ENCODE results near the gene ATP8B3. TPM values are rescaled to one million over a fixed set of nuclear protein-coding genes. Genes with fewer than 3 reads are reported as not detected.

Gene ATP8B3
- total RNA-seq, 1 donor from 2014 or later: 0.69 TPM

GRCh38 chr19:1814833-1815604 is 2.9 kb upstream of the ATP8B3 start:
- TF ChIP-seq CTCF (IDR thresholded peaks at IDR 0.05; ENCODE audit: unreplicated experiment): no peak
- DNase-seq (ENCODE audit: low spot score): no peak
- no peak overlapping the region for H3K4me3 Mint-ChIP-seq (ENCODE audit: unreplicated experiment)
- peaks cover 1% of the 10 kb centered on the region for H3K36me3 Mint-ChIP-seq (ENCODE audit: low read depth, unreplicated experiment)
- no peak overlapping the region for H3K27ac Mint-ChIP-seq (ENCODE audit: unreplicated experiment)
- peaks cover 6% of the 10 kb centered on the region for H3K4me1 Mint-ChIP-seq (ENCODE audit: unreplicated experiment)
- H3K27me3 Mint-ChIP-seq (ENCODE audit: unreplicated experiment): peaks cover 10% of the 10 kb centered on the region
- H3K9me3 Mint-ChIP-seq (ENCODE audit: unreplicated experiment): no peaks in the 10 kb centered on the region

GRCh38 chr19:1814391-1814790 is 2.3 kb upstream of the ATP8B3 start:
- Mint-ChIP-seq H3K27me3 (ENCODE audit: unreplicated experiment) (peaks cover 10% of the 10 kb centered on the region), H3K27ac (ENCODE audit: unreplicated experiment) (no peak overlapping the region), H3K4me1 (ENCODE audit: unreplicated experiment) (peaks cover 6% of the 10 kb centered on the region), H3K4me3 (ENCODE audit: unreplicated experiment) (no peak overlapping the region), H3K9me3 (ENCODE audit: unreplicated experiment) (no peaks in the 10 kb centered on the region), H3K36me3 (ENCODE audit: low read depth, unreplicated experiment) (no peaks in the 10 kb centered on the region)
- no peak for DNase-seq (ENCODE audit: low spot score)
- no peak for TF ChIP-seq CTCF (IDR thresholded peaks at IDR 0.05; ENCODE audit: unreplicated experiment)

- Mint-ChIP-seq H3K4me1 (ENCODE audit: unreplicated experiment) (peaks cover 6% of the 10 kb centered on the region), H3K27me3 (ENCODE audit: unreplicated experiment) (peaks cover 12% of the 10 kb centered on the region), H3K9me3 (ENCODE audit: unreplicated experiment) (no peaks in the 10 kb centered on the region), H3K36me3 (ENCODE audit: low read depth, unreplicated experiment) (no peaks in the 10 kb centered on the region), H3K27ac (ENCODE audit: unreplicated experiment) (peak overlapping the region; percentile 64), H3K4me3 (ENCODE audit: unreplicated experiment) (peak overlapping the region; percentile 89)
- TF ChIP-seq CTCF (IDR thresholded peaks at IDR 0.05; ENCODE audit: unreplicated experiment): no peak
- DNase-seq (ENCODE audit: low spot score): no peak
Measured at GRCh38 chr19:1813192-1814182, 1.4 kb upstream of the ATP8B3 start.

- no peaks in the 10 kb centered on the region for H3K36me3 Mint-ChIP-seq (ENCODE audit: low read depth, unreplicated experiment)
Measured at GRCh38 chr19:1812426-1813191, 533 bp upstream of the ATP8B3 start.

More at GRCh38 chr19:1812426-1813191, 533 bp upstream of the ATP8B3 start:
- H3K9me3 Mint-ChIP-seq (ENCODE audit: unreplicated experiment): no peaks in the 10 kb centered on the region
- H3K4me1 Mint-ChIP-seq (ENCODE audit: unreplicated experiment): peaks cover 6% of the 10 kb centered on the region
- TF ChIP-seq CTCF (IDR thresholded peaks at IDR 0.05; ENCODE audit: unreplicated experiment): peak; percentile 37
- DNase-seq (ENCODE audit: low spot score): peak; percentile 79
- peaks cover 10% of the 10 kb centered on the region for H3K27me3 Mint-ChIP-seq (ENCODE audit: unreplicated experiment)
- peak overlapping the region; percentile 89 for H3K4me3 Mint-ChIP-seq (ENCODE audit: unreplicated experiment)
- H3K27ac Mint-ChIP-seq (ENCODE audit: unreplicated experiment): peak overlapping the region; percentile 64
